ENCODE results near the gene MYL1.

- TF ChIP-seq CTCF (IDR thresholded peaks at IDR 0.05; ENCODE audit: insufficient read depth, low read length, poor library complexity, severe bottlenecking) (no peak), EZH2phosphoT487 (conservative IDR thresholded peaks at IDR 0.05; ENCODE audit: low read length) (no peak)
Observed at GRCh38 chr2:210262036-210262435, 52.9 kb downstream of the MYL1 start.
